GM12892 (cell line): ENCODE results near the gene NAGA.

ENCODE experiments used
- POLR2A ChIP-seq: IDR thresholded peaks from 2 replicates; pipeline ENCODE4 v1.6.1; 2011; ENCODE audit warnings: low read depth, low read length, control low read depth
- POLR2AphosphoS5 ChIP-seq: IDR thresholded peaks from 2 replicates; pipeline ENCODE4 v1.6.1; 2011; ENCODE audit warnings: low read depth, low read length, control low read depth
- TAF1 ChIP-seq: IDR thresholded peaks from 2 replicates; pipeline ENCODE4 v1.6.1; 2011; ENCODE audit warnings: low read depth, mild to moderate bottlenecking, control low read depth, low read length, borderline replicate concordance

DNA sequence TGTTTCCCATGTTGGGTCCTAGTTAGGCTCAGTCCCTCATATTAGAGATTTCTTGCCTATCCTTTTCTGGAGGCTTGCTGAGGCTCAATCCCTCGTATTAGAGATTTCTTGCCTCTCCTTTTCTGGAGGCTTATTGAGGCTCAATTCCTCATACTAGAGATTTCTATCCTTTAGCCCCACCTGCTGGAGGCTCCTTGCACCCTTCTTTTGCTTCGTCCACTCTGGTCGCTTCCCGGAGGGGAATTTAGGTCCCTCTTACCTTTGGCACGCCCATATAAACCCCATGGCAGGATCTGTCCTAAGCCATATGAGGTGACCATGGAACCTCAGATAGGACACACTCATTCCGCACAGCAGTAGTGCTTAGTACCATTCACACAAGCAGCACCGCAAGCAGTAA, 44.1 kb upstream of the NAGA start:
- TF ChIP-seq POLR2A: no peak
- no peak for TF ChIP-seq POLR2AphosphoS5
- TF ChIP-seq TAF1: no peak
